GM18907 (cell line): Measurements from ENCODE around the gene NDC1.
"Not testable (repeated sequence)": the region's sequence is repeated elsewhere in the genome, so short reads cannot be mapped to it uniquely, and the experiment has no call there.

Experiments
- ATAC-seq: cut with Tn5 transposase; IDR thresholded peaks from one replicate; pipeline ENCODE4 v1.9.1; 2021; ENCODE audit warnings: mild to moderate bottlenecking, moderate library complexity; ENCODE audit not compliant: unreplicated experiment

Gene NDC1

GRCh38 chr1:53766831-53767405 lies 71.2 kb downstream of the NDC1 start:
- no peak for ATAC-seq

- no peak for ATAC-seq
Observed at GRCh38 chr1:53766194-53766742, 71.8 kb downstream of the NDC1 start.

GRCh38 chr1:53765657-53766056 lies 72.4 kb downstream of the NDC1 start:
- no peak for ATAC-seq

GRCh38 chr1:53763911-53764310 lies 74.2 kb downstream of the NDC1 start:
- ATAC-seq, result no peak

- ATAC-seq, result no peak
Observed at GRCh38 chr1:53763461-53763860, 74.6 kb downstream of the NDC1 start.

- not testable (repeated sequence) for ATAC-seq
Observed at GRCh38 chr1:53760497-53760896, 77.6 kb downstream of the NDC1 start.

- ATAC-seq, result no peak
Observed at GRCh38 chr1:53755874-53756273, 82.2 kb downstream of the NDC1 start.

- ATAC-seq, result no peak
Observed at GRCh38 chr1:53754484-53755312, 83.4 kb downstream of the NDC1 start.

GRCh38 chr1:53752281-53752680 lies 85.8 kb downstream of the NDC1 start:
- ATAC-seq, result no peak

GRCh38 chr1:53747841-53748240 lies 90.3 kb downstream of the NDC1 start:
- no peak for ATAC-seq

- no peak for ATAC-seq
Observed at GRCh38 chr1:53740621-53741105, 97.4 kb downstream of the NDC1 start.

GRCh38 chr1:53739109-53739681 lies 98.9 kb downstream of the NDC1 start, which contains the start of gene GLIS1:
Gene GLIS1 (minus strand): TSS chr1:53739164. CDS start chr1:53738064, 1,100 bp downstream.
- ATAC-seq, result peak; percentile 88

- peak; percentile 17 for ATAC-seq
Observed at GRCh38 chr1:53738205-53739108, 99.6 kb downstream of the NDC1 start.

- no peak for ATAC-seq
Observed at GRCh38 chr1:53737648-53738204, 100.4 kb downstream of the NDC1 start.

GRCh38 chr1:53736290-53736689 lies 101.8 kb downstream of the NDC1 start:
- ATAC-seq, result no peak

- no peak for ATAC-seq
Observed at GRCh38 chr1:53735681-53736080, 102.4 kb downstream of the NDC1 start.

GRCh38 chr1:53735261-53735660 lies 102.8 kb downstream of the NDC1 start:
- no peak for ATAC-seq

- no peak for ATAC-seq
Observed at GRCh38 chr1:53734650-53735211, 103.4 kb downstream of the NDC1 start.

- ATAC-seq, result no peak
Observed at GRCh38 chr1:53733975-53734649, 104.0 kb downstream of the NDC1 start.
